ENCODE results near the gene LNP1.

The LNP1 gene

DNA sequence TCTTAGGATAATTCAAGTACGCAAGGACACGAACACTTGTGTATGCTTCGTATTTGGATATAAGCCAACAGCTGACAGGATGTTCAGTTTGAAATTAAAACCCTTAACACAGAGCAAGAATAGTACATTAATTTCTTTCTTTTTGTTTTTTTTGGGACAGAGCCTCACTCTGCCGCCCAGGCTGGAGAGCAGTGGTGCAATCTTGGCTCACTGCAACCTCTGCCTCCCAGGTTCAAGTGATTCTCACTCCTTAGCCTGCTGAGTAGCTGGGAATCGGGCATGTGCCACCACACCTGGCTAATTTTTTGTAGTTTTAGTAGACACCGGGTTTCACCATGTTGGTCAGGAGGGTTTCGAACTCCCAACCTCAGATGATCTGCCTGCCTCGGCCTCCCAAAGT lies 32.9 kb upstream of the LNP1 start:
- no peak overlapping the region for H3K27ac ChIP-seq (ENCODE audit: low read depth, low read length)
- H3K36me3 ChIP-seq (ENCODE audit: control insufficient read depth, insufficient read depth, low read length), result peaks cover 83% of the 10 kb centered on the region
- no peaks in the 10 kb centered on the region for H3K4me1 ChIP-seq (ENCODE audit: control insufficient read depth, insufficient read depth, low read length)
- H3K4me3 ChIP-seq (ENCODE audit: low read depth, low read length), result no peak overlapping the region
- H3K9ac ChIP-seq (ENCODE audit: low read length), result no peak overlapping the region
- no peaks in the 10 kb centered on the region for H3K9me3 ChIP-seq (ENCODE audit: control insufficient read depth, insufficient read depth, low read depth, low read length)
- H3K27me3 ChIP-seq (ENCODE audit: control insufficient read depth, insufficient read depth, low read length), result no peaks in the 10 kb centered on the region

DNA sequence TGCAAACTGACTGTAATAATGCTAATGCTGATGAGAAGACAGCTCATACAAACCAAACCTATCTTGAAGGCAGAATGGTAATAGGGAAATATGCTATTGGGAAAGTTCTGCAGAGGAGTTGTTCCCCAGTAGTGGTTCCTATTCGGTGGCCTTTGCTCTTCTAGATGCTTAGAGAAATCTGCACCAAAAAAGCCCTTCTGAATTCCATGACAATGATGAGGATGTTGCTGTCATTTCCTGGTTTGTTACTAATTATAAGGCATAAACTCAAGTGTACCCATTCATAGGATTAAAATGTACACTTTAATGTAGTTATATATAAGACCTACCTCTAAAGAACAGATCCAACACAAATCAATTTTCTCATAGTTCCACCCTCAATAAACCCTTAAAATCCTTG lies 30.6 kb upstream of the LNP1 start:
- H3K4me1 ChIP-seq (ENCODE audit: control insufficient read depth, insufficient read depth, low read length), result no peaks in the 10 kb centered on the region
- H3K36me3 ChIP-seq (ENCODE audit: control insufficient read depth, insufficient read depth, low read length), result peaks cover 81% of the 10 kb centered on the region
- no peaks in the 10 kb centered on the region for H3K9me3 ChIP-seq (ENCODE audit: control insufficient read depth, insufficient read depth, low read depth, low read length)
- no peaks in the 10 kb centered on the region for H3K27me3 ChIP-seq (ENCODE audit: control insufficient read depth, insufficient read depth, low read length)
- H3K4me3 ChIP-seq (ENCODE audit: low read depth, low read length), result no peak overlapping the region
- no peak overlapping the region for H3K9ac ChIP-seq (ENCODE audit: low read length)
- no peak overlapping the region for H3K27ac ChIP-seq (ENCODE audit: low read depth, low read length)

DNA sequence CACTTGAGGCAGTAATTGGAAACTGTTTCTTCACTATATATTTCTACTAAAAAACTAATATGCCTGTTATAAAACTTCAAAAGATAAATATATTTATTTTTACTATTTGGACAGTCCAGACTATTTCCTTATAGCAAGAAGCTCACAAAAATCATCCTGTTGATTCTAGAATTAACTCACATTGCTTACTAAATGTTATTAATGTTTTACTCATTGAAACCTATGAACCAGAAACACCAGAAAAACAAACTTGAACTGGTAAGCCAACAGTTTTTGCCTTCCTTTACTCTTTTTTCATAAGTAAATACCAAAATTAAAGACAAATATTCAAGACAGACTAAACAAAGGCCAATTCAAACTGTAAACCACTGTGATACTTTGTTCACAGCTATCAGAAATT lies 26.8 kb upstream of the LNP1 start:
- no peak overlapping the region for H3K4me3 ChIP-seq (ENCODE audit: low read depth, low read length)
- H3K4me1 ChIP-seq (ENCODE audit: control insufficient read depth, insufficient read depth, low read length), result no peaks in the 10 kb centered on the region
- H3K9ac ChIP-seq (ENCODE audit: low read length), result no peak overlapping the region
- H3K9me3 ChIP-seq (ENCODE audit: control insufficient read depth, insufficient read depth, low read depth, low read length), result no peaks in the 10 kb centered on the region
- H3K36me3 ChIP-seq (ENCODE audit: control insufficient read depth, insufficient read depth, low read length), result peaks cover 74% of the 10 kb centered on the region
- H3K27ac ChIP-seq (ENCODE audit: low read depth, low read length), result no peak overlapping the region
- no peaks in the 10 kb centered on the region for H3K27me3 ChIP-seq (ENCODE audit: control insufficient read depth, insufficient read depth, low read length)

DNA sequence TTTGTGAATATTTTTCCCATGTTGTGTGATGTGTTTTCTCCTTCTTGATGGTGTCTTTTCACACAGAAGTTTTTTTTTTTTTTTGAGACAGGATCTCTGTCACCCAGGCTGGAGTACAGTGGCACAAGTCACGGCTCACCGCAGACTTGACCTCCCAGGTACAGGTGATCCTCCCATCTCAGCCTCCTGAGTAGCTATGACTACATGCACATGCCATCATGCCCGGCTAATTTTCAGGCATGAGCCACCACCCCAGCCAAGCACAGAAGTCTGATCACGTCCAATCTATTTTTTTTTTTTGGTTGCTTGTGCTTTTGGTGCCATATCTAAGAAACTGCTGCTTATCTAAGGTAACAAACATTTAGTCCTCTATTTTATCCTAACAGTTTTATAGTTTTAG lies 25.0 kb upstream of the LNP1 start:
- Histone ChIP-seq H3K27me3 (ENCODE audit: control insufficient read depth, insufficient read depth, low read length) (no peaks in the 10 kb centered on the region), H3K9ac (ENCODE audit: low read length) (no peak overlapping the region), H3K27ac (ENCODE audit: low read depth, low read length) (no peak overlapping the region), H3K4me1 (ENCODE audit: control insufficient read depth, insufficient read depth, low read length) (no peaks in the 10 kb centered on the region), H3K36me3 (ENCODE audit: control insufficient read depth, insufficient read depth, low read length) (peaks cover 79% of the 10 kb centered on the region), H3K4me3 (ENCODE audit: low read depth, low read length) (no peak overlapping the region), H3K9me3 (ENCODE audit: control insufficient read depth, insufficient read depth, low read depth, low read length) (no peaks in the 10 kb centered on the region)

DNA sequence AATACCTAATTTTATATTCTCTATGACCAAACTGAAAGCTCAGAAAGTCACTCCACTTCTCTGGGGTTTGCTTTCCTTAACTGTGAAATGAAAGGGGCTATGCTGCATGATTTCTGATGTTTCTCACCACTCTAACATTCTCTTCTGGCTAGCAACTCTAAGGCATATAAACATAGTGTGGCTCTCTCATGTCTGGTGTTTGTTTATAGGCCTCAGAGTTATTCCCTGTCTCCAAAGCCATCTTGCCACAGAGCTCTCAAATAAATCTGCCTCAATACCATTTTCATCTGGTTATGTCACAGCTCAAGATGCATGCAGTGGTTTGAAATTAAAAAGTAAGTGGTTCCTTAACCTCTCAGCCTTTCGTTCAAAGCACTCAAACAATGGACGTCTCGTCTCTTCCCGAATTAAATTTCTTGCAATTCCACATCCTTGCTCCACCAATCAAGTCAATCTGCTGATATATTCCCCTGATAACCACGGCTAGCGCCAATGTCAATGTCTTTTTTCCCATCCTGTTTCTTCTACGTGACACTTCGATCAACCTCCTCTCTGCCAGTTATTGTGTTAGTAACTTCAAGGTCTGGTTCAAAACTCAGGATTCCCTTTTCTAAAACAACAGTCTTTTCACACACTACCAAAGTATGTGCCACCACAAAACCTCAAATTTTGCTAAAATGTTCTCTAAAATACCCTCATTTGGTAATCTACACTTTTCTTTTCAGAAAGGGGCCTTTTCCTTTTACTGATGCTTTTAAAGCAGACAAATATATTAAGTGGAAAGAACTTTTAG lies 16.4 kb upstream of the LNP1 start:
- Histone ChIP-seq H3K9me3 (ENCODE audit: control insufficient read depth, insufficient read depth, low read depth, low read length) (peaks cover 2% of the 10 kb centered on the region; the same call in 1 of the 2 replicates), H3K4me3 (ENCODE audit: low read depth, low read length) (no peak overlapping the region), H3K4me1 (ENCODE audit: control insufficient read depth, insufficient read depth, low read length) (no peaks in the 10 kb centered on the region), H3K27me3 (ENCODE audit: control insufficient read depth, insufficient read depth, low read length) (no peaks in the 10 kb centered on the region), H3K9ac (ENCODE audit: low read length) (no peak overlapping the region), H3K27ac (ENCODE audit: low read depth, low read length) (no peak overlapping the region), H3K36me3 (ENCODE audit: control insufficient read depth, insufficient read depth, low read length) (peaks cover 75% of the 10 kb centered on the region)

DNA sequence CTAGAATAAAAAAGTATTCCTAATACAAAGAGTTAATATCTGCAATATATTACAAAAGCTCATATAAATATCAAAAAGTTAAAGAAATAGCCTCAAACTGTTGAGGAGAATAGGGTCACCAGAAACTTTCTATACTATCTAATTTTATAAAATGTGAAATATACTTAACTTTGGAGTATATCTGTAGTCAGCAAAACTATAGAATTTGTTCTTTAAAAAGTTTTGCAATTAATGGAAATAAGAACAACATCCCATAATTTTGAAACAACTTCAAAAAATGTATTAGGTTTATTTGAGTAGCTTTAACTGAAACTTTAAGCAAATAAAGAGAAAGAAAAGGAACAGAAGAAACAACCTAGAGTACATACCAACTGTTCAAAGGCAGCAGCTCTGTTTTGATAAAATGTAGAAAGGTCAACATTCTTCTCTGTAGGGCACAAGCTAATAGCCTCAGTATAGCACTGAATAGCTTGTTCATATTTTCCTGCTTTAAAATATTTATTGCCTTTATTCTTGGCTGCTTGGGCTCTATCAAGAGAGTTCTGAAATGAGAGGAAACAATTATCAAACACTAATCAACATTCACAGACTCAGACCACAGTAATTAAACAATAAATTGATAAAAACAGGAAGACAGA lies 14.8 kb upstream of the LNP1 start:
- Histone ChIP-seq H3K9me3 (ENCODE audit: control insufficient read depth, insufficient read depth, low read depth, low read length) (peaks cover 2% of the 10 kb centered on the region; the same call in 1 of the 2 replicates), H3K36me3 (ENCODE audit: control insufficient read depth, insufficient read depth, low read length) (peaks cover 63% of the 10 kb centered on the region), H3K9ac (ENCODE audit: low read length) (no peak overlapping the region), H3K27ac (ENCODE audit: low read depth, low read length) (no peak overlapping the region), H3K4me1 (ENCODE audit: control insufficient read depth, insufficient read depth, low read length) (no peaks in the 10 kb centered on the region), H3K4me3 (ENCODE audit: low read depth, low read length) (no peak overlapping the region), H3K27me3 (ENCODE audit: control insufficient read depth, insufficient read depth, low read length) (no peaks in the 10 kb centered on the region)

DNA sequence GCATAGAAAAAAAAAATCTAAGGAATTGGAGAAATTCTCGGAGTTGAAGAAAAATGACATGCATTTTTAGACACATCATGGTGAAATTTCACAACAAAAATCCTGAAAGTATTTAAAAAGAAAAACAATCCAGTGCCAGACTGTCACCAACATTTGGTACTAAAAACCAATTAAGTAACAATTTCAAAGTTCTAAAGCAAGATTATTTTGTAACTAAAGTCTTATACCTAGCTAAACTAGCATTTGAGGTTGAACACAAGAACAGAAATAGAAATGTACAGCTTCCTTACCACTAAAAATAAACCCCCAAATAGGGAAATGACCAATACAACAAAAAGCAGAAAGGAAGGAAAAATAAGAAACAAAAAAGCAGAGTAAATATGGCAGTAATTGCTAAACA lies 12.3 kb upstream of the LNP1 start:
- no peaks in the 10 kb centered on the region for H3K27me3 ChIP-seq (ENCODE audit: control insufficient read depth, insufficient read depth, low read length)
- H3K36me3 ChIP-seq (ENCODE audit: control insufficient read depth, insufficient read depth, low read length), result peaks cover 42% of the 10 kb centered on the region
- no peaks in the 10 kb centered on the region for H3K4me1 ChIP-seq (ENCODE audit: control insufficient read depth, insufficient read depth, low read length)
- no peak overlapping the region for H3K27ac ChIP-seq (ENCODE audit: low read depth, low read length)
- H3K9ac ChIP-seq (ENCODE audit: low read length), result no peak overlapping the region
- peaks cover 2% of the 10 kb centered on the region; the same call in 1 of the 2 replicates for H3K9me3 ChIP-seq (ENCODE audit: control insufficient read depth, insufficient read depth, low read depth, low read length)
- H3K4me3 ChIP-seq (ENCODE audit: low read depth, low read length), result no peak overlapping the region

DNA sequence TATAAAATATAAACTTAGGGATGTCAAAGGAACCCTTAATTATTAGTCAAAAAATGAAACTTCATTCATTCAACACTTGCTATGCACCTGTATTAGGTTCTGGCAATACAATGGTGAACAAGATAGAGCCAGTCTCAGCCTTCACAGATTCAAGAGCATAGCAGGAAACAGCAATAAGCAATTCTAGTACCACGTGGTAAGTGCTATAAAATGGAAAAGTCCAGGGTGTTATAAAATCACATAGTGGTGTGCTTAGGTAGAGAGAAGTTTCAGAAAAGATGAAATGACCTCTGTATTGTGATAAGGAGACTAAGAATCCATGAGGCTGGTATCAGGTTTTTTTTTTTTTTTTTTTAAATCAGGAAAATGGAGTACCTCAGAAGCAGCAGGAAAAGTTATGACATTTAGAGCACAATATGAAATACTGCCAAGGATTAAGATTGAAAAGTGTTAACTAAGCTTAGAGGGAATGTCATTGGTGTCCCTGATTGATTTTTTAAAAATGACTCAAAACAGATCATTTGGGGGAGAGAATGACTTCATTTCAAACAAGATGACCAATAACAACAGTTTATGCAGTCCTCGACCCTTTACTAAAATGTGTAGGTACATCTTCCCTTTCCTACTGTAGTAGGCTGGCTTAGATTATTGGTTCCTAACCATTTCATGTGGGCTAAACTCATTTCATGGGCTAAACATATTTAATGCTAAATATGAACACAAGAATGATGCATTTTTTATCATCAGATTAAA lies 5.5 kb upstream of the LNP1 start:
- Histone ChIP-seq H3K27me3 (ENCODE audit: control insufficient read depth, insufficient read depth, low read length) (no peaks in the 10 kb centered on the region), H3K36me3 (ENCODE audit: control insufficient read depth, insufficient read depth, low read length) (peaks cover 4% of the 10 kb centered on the region; the same call in 1 of the 2 replicates), H3K27ac (ENCODE audit: low read depth, low read length) (no peak overlapping the region), H3K4me3 (ENCODE audit: low read depth, low read length) (no peak overlapping the region), H3K4me1 (ENCODE audit: control insufficient read depth, insufficient read depth, low read length) (no peaks in the 10 kb centered on the region), H3K9me3 (ENCODE audit: control insufficient read depth, insufficient read depth, low read depth, low read length) (no peaks in the 10 kb centered on the region), H3K9ac (ENCODE audit: low read length) (no peak overlapping the region)

DNA sequence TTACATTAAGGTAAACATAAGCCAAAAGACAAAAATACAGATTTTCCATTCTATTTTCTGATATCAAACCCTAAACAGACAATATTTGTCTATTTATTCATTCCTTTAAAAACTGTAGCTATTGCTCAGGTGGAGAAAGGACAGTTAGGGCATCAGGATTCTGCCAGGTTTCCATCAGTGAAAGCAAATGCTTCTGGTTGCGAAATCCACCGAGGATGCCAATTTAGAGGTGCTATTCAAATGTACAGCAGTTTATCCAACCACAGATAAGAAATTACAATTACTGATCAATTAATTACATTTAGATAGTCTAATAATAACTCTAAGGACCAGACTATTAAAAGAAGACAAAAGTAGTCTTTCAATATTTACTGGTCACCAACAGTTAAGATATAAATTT lies 4.4 kb upstream of the LNP1 start:
- Histone ChIP-seq H3K27me3 (ENCODE audit: control insufficient read depth, insufficient read depth, low read length) (no peaks in the 10 kb centered on the region), H3K4me1 (ENCODE audit: control insufficient read depth, insufficient read depth, low read length) (no peaks in the 10 kb centered on the region), H3K9me3 (ENCODE audit: control insufficient read depth, insufficient read depth, low read depth, low read length) (no peaks in the 10 kb centered on the region), H3K4me3 (ENCODE audit: low read depth, low read length) (no peak overlapping the region), H3K36me3 (ENCODE audit: control insufficient read depth, insufficient read depth, low read length) (peaks cover 2% of the 10 kb centered on the region; the same call in 1 of the 2 replicates), H3K27ac (ENCODE audit: low read depth, low read length) (no peak overlapping the region), H3K9ac (ENCODE audit: low read length) (no peak overlapping the region)

DNA sequence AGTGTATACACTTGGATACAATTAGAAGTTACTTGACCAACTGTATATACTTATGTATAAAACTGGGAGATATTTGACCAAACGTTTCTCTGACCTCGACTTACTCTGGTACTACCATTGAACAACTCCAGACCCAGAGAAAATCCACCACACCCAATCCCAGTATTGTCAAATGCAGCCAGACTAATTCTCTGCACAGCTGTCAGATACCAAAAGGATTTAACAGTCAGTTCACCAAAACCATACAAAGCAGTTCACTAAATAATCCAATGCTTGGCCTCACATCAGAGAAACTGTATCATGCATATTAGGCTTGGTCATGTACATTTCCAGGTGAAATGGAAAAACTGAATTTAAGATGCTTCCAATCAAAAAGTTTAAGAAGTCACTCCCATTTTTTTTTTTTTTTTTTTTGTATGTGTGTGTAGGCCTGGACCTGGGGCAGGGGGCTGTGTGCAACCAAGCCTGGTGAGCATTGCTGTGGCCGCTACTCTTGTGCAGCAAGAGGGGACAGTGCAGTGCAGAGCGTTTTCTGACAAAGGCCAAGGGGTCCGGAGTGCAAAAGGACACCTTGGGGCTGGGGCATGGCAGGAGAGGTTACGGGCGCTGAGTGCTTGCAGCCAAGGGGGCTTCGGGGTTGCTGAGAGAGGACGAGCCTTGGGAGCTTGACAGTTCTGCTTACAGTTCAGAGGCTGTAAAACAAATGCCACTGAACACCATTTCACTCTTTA lies 1.8 kb upstream of the LNP1 start:
- H3K27me3 ChIP-seq (ENCODE audit: control insufficient read depth, insufficient read depth, low read length), result no peaks in the 10 kb centered on the region
- no peaks in the 10 kb centered on the region for H3K4me1 ChIP-seq (ENCODE audit: control insufficient read depth, insufficient read depth, low read length)
- H3K9ac ChIP-seq (ENCODE audit: low read length), result peak overlapping the region; percentile 96
- H3K4me3 ChIP-seq (ENCODE audit: low read depth, low read length), result peak overlapping the region; percentile 68
- H3K9me3 ChIP-seq (ENCODE audit: control insufficient read depth, insufficient read depth, low read depth, low read length), result no peaks in the 10 kb centered on the region
- no peak overlapping the region for H3K27ac ChIP-seq (ENCODE audit: low read depth, low read length)
- H3K36me3 ChIP-seq (ENCODE audit: control insufficient read depth, insufficient read depth, low read length), result no peaks in the 10 kb centered on the region
